ENCODE data around the gene CDH8.

GRCh38 chr16:61611847-61612491, 424.3 kb downstream of the CDH8 start:
- no peak for TF ChIP-seq CTCF (IDR thresholded peaks at IDR 0.05)
- no peak for TF ChIP-seq POLR2A (IDR thresholded peaks at IDR 0.05)
